Activated CD8-positive, alpha-beta memory T cell treated with anti-CD3 and anti-CD28 coated beads for 48 hours (primary cell): ENCODE measurements around the gene HERC2.

Source experiments
- DNase-seq, 3 experiments: peaks; one replicate each; pipeline ENCODE4 v3.0.0-alpha.2; 2020; ENCODE audit warnings: low read depth in 2 of 3, low spot score in 2 of 3

The HERC2 gene

DNA sequence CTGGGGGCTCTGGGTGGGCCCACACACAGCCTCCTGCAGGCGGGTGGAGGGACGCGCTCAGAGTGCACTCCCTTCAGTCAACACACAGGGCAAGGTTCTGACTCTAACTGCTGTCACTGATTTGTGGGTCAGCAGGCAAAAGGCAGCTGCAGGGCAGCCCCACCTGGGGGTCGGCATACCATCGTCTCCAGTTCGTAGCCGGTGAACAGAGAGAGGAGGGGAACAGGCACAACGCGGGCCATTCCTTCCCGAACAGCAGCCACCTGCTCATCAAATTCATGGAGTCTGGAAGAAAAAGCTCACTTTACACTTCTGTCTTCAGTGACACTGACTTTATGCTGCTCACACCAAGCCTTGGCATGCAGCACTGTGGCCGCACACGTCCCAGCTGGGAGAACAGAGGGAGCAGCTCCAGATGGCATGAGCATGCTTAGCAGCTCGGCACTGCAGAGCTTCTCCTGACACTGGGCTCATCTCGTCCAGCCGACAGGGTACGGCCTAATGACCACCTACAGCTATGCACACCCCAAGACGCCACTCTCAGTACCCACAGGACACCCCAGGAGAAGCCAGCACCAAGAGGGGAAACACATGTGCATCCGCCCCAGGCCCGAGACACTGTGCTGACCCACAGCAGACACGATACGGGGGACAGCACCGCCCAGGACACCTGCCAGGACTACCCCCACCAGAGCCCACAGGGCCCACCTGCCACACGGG is 208.4 kb downstream of the HERC2 start:
- DNase-seq = no peak

DNA sequence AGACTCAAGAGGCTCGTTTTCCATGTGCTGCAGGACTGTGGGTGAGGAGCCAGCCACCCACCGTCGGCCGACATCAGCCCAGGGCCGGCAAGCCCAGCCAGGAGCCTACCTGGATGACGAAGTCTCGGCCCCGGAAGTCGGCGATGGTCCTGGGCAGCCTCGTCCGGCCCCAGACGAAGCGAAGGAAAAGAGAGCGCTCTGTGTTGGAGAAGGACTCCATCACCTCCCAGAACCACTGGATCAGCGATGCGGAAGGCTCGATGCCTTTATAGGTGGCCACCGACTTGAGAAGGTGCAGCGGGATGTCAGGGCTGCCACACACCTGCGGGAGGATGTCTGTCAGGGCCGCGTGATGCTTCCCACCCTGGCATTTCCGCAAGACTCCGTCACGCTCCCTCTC is 209.0 kb downstream of the HERC2 start:
- DNase-seq = no peak

DNA sequence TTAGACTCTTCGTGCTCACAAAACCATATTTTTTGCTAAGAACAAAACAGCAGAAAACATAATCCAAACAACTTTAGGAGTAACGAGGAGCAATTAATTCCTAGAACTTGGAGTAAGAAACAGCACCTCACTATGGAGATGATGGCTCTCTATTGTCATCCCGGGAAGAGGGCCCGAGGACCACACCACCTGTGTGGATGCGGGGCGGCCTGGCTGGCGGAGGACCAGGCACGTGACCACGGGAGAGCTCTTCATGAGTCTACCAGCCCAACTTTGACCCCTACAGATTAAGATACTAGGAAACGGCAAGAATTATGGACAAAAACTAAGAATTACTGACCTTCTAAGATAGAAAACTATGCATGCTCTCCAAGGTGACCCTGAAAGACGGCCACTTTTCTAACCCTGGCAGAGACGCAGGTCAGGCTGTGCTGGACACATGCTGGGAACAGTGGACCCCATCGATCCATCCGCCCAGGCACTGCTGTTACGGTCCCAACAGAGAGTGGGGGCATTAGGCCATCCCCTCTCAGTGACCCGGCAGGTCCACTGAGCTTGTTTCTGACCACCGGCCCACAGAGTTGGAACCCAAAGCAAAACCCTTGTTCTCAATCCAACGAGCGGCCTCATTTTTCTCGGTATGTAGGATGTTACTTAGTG is 209.7 kb downstream of the HERC2 start:
- no peak for DNase-seq

DNA sequence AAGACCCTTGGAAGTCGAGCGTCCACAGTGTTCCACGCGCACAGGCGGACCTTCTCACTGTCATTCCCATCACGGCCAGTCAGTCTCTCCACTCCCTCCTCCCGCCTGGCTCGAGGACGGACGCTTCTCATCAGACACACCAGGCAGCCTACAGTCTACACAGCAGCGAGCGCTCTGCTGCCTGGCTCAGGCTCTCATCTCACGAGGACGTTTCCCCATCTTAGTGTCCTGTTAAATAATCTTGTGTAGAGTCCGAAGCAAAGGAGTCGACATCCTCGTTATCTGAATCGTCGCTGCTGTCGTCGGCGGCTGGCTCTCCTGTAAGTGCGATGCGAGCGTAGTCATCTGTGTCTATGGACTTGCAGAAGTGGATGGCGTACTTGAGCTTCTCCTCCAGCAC is 210.4 kb downstream of the HERC2 start:
- no peak for DNase-seq

DNA sequence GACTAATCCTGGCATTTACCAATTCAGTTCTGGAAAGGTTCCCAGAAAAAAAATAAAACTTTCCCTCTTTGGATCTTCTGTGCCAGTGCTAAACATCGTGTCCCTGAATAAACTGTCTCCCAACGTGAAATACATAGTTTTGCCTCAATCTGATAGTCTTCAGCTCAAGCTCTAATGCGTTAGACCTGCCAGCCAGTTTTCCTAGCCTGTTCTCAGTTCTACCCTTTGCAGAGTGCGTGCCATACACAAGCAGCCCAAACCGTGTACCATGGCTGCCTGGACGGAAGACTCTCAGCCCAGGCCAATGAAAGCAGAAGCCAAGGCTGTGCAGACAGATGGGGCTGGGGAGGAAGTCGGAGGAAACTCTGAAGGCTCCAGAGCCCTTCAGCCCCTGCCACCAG is 211.5 kb downstream of the HERC2 start:
- DNase-seq = no peak

DNA sequence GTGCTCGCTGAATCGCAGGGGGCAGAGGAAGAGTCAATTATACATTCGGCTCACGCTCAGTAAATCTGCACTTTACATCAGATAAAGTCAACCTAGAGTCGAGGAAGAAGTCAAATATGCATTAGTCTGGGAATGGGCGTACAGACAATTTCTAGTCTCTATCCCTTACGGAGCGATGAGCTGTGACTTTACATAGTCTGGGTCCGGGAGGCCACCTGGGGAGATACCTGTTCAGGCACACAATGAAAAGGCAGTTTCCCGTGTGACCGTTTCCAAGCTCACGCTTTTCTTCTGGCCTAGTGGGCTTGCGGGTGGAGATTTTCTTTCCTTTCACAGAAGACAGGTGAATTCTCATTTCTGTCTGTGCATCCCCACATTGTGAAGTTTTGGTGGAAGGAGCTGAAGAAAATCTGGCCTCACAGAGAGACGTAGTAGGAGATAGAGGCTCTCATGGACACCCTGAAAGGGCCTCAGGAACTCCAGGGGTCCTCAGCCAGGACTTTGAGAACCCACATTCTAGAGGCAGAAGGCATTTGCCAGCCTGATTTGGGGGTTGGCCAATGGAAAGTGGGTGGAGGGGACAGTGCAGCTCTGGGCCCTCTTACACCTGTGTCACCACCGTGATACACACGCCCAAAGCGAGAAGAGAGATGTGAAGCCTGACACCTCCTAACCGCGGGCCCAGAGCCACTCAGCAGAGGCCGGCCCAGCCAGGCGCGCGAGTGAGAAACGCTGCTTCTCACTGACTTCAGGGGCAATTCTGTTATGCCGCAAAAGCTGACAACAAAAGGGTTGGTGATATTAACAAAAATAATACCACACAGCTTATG is 212.1 kb downstream of the HERC2 start:
- DNase-seq = no peak

DNA sequence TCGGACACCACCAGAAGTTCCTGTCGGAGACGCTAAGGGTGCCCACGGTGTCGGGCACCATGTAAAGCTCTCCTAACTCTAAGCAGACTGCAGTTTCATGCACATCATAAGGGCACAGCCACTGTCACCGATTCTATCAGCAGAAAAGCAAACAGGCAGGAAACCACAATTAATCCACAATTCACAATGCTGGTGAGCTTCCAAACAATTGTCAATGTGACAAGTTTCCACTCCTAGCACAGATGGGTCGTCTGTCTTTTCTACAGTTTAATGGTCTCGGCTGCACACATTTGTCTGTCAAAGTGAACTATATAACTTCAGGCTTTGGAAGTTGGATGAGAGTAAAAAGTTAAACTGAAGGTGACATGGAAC is 214.1 kb downstream of the HERC2 start:
- DNase-seq = no peak

DNA sequence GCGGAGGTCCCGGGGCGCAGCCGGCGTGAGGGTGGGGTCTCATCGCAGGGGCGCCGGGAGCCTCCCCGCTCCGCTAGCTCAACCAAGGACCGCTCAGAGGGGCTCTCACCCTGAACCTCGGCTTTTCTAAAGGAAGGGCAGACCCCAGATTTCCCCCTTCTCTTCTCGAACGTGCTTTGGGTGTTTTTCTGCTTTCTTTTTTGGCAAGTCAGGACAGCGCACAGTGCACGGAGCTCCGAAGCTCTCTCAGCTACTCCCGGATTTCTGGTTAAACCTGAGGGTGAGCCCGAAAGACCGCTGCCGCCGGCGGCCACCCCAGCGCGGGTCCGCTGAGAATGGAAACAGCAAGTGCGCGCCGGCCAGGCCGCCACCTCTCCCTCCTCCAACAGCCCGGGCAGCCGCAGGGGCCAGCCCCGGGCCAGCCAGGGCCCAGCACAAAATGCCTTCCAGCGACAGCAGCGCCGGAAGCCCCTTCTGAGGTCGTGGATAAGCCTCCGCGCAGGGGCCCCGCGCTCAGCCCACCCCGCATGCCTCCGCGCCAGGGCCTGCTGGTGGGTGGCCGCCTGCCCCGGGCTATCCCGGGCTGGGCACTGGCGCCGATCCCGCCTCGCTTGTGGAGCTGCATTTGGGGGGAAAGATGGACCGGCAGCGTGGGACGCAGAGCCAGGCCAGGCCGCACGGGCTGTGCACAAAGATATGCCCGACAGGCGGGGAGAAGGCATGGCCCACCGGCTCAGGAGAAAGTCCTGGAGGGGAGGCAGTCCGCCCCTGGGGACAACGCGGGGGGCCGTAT is 214.7 kb downstream of the HERC2 start:
- DNase-seq = no peak

DNA sequence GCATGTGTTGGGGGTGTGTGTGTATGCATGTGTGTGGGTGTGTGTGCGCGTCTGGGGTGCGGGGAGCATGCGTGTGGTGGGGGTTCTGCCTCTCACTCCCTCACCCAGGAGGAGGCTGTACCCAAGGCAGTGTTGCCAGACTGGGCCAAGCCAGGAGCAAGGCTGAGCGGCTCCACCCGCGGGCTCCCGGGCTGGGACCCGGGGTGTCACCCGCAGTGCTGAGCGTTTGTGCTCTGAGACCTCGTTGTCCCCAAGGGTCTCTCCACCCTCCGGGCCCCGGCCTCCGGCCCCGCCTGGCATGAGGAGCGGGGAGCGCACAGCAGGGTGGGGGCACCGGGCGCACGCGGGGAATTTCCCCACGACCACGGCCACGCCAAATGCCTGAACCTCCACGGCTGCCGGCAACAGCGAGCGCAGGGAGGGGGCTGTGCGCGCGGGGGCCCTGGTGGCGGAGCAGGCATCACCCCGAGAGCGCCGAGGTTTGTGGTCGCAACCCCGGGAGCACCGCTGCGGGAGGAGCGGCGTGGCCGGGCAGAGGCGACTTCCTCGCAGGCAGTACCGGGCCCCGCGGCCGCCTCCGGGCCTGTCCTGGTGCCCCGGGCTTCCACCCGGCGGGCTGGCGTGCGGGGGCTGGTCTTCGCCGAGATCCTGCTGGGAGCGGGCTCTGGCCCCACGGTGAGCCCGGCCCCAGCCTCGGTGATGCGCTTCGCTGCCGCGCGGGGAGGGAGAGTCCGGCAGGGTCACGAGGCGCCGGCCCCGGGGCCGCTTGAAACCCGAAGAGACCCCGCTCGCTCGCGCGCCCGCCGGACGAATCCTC is 215.5 kb downstream of the HERC2 start:
- no peak for DNase-seq

DNA sequence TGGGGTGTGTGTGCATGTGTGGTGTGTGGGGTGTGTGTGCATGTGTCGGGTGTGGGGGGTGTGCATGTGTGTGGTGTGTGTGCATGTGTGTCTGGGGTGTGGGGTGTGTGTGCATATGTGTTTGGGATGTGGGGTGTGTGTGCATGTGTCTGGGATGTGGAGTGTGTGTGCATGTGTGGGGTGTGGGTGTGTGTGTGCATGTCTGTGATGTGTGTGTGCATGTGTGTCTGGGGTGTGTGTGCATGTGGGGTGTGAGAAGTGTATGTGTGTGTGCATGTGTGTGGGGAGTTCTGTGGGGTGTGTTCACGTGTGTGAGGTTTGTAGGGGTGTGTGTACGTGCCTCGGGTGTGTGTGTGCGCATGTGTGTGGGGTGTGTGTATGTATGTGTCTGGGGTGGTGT is 216.2 kb downstream of the HERC2 start:
- DNase-seq = no peak

DNA sequence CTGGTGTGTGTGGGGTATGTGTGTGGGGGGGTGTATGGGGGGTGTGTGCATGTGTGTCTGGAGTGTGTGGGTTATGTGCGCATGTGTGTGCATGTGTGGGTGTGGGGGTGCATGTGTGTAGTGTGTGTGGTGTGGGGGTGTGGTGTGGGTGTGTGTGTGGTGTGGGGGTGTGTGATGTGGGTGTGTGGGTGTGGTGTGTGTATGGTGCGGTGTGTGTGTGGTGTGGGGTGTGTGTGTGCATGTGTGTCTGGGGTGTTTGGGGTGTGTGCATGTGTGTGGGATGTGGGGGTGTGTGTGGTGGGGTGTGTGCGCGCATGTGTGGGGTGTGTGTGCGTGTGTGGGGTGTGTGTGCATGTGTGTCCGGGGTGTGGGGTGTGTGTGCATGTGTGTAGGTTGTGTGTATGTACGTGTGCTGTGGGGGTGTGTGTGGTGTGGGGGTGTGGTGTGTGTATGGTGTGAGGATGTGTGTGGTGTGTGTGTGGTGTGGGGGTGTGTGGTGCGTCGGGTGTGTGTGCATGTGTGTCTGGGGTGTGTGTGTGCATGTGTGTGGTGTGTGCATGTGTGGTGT is 216.7 kb downstream of the HERC2 start:
- no peak for DNase-seq

DNA sequence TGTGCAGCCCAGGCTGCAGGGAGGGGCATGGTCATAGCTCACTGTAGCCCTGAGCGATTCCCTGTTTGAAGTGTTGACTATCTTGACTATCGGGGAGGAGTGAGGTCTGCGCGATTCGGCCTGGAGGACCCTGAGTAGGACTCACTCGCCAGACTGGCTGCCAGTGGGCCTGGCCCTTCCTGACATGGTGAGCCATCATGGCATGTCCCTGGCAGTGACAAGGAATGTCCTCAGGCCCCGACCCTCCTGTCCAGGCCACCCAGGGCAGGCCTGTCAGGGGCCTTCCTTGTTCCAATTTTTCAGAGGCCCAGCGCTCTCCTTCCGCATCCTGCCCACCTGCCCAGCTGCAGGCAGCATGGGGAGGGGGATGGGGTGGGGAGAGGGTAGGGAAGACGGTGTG is 217.7 kb downstream of the HERC2 start:
- no peak for DNase-seq

DNA sequence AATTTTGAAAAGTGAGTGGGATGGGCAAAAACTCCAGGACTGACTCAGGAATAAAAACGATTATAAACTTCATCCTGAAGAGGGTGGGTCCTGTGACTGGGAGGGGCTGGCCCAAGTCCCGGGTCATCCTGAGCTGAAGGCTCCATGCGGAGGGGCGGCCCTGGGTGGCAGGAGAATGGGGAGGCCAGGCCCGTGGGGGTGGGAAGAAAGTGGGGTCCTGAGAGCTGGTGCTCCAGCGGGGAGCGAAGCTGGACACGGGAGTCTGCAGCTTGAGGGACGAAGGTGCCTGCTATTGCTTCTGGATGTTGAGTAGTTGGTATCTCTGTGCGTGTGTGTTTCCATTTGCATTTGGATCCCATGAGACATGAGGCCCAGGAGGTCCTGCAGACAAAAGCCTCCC is 218.1 kb downstream of the HERC2 start:
- no peak for DNase-seq

DNA sequence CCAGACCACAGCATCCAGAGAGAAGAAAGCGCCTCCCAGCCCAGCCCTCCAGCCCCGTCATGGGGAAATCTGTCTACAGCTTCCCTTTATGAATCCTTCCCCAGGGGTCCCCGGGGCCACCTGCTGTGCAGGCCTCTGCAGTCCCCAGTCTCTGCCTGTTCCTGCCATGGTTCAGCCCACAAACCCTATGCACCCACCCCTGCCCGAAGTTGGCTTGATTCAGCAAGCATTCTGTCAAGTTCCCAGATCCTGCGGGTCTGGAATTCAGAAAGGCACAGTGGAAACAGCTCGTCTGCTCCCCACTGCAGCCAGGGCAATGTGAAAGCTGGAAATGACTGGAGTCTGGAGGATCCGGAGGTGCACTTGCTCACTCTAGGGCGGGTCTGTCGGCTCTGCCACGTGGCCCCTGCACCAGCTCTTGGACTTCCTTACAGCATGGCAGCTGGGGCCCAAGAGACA is 220.0 kb downstream of the HERC2 start:
- no peak for DNase-seq

DNA sequence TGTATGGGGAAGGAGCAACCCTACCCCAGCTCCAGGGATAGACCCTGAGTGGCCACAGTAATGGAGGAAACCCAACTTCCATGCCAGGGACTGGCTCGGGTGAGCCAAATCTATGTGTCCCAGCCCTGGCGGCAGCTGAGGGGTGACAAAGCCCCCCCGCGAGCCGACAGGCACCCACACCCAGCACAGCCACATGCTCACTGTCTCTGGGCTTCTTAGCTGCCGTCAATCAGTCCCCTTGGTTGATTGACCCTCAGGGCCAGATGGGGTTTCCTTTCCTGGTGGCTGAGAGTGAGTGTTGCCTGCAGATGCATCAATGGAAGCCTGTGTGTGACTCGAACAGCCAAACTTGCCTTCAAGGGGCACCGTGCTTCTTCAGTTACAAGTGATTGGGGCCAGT is 220.8 kb downstream of the HERC2 start:
- DNase-seq = no peak

DNA sequence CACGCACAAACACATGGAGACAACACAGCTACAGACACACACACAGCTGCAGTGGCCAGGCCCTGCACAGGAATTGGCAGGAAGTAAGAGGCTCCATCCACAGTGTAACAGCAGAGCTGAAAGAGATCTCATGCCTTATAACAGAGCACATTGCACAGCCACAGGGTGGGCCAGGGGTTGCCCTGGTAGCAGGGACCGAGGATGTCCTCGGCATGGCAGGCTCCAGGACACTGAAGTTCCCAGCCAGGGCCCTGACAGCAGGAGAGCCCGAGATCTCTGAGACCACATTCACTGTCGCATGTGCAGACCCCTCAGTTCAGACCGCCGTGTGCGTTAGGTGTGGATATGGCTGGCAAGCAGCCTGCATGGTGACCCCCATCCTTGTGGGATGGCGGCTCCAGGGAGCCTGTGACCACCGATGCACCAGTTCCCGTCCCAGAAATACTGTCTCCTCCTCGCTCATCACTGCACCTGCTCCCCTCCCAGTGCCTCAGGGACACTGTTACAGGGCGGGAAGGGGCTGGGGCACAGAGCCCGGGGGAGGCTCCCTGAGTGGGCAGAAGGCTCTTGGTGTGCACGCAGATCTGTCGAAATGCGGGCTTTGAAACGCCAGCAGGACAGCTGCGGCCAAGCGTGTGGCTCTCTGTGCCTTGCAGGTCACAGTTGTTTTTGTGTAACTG is 221.3 kb downstream of the HERC2 start:
- DNase-seq = no peak

DNA sequence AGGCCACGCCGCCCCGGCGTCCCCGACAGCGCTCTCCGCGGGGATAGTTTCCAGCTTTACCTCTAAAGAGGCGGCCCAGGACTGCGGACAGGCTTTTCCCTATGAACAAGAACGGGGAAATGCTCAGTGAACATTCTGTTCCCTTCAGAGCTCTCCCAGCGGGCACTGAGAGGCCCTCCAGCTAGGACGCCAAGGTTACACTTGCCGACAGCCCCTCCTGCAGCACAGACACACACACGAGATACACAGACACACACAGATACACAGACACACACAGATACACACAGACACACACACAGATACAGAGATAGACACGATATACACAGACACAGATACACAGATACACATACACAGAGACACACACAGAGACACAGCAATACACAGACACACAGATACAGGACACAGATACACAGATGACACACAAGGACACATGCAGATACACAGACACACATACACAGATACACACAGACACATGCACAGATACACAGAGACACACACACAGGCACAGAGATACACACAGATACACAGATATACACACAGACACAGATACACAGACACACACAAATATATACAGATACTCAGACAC is 222.3 kb downstream of the HERC2 start:
- no peak for DNase-seq

DNA sequence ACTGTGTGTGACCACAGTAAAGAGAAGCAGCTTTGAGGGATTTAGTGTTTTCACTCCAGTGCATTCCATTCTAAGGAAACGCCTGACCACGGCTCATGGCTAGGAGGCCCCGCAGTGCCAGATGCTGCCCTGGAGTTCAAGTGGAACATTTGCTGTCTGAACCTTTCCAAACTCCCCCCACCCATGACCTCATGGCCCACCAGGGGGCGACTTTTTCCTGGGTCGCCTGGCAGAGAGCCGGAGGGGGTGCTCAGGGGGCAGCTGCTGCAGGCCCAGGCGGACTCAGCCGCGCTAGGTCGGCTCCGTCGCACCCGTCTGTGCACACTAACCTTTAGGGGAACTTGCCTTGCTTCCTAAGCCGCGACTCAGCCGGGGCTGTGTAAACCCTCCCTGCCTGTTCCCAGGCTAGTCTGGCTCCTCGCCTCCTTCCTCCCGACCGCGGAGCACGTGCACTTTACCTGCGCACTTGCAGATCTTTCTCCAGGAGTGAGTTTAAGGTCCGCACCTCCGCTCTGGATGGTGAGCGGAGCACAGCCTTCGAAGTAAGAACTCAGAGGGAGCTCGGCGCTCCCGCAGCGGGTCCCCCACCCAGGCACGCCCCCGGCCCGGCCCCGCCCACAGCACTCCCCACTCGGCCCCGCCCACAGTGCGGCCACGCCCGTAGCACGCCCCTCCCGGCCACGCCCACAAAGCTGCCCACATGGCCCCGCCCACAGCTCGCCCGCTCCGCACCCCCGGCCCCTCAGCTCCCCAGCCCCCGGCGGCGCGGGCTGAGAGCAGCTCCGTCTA is 223.0 kb downstream of the HERC2 start, which contains the start of gene OCA2:
Gene OCA2, minus strand, starts transcription at position 550 of the 789 bp plus-strand sequence. CDS start 17,441 bp downstream, outside the sequence.
- DNase-seq = peak in 1 of 3 experiments; percentile 29
